ENCODE measurements around the gene FOXD4L4. TPM values are rescaled to one million over a fixed set of nuclear protein-coding genes. Genes with fewer than 3 reads are reported as not detected.

The FOXD4L4 gene
- not detected in 2 replicates for total RNA-seq

DNA sequence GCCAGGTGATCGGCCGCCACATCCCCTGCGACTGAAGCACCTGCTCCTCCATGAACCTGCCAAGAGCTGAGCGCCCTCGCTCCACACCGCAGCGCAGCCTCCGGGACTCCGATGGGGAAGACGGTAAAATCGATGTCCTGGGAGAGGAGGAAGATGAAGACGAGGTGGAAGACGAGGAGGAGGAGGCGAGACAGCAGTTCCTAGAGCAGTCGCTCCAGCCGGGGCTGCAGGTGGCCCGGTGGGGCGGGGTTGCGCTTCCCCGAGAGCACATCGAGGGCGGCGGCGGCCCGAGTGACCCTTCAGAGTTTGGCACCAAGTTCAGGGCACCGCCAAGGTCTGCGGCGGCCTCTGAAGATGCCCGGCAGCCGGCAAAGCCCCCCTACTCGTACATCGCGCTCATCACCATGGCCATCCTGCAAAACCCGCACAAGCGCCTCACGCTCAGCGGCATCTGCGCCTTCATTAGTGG, at the start of gene FOXD4L4:
Gene FOXD4L4 (plus strand): TSS at position 51 of the 469 bp plus-strand sequence. CDS start 0 bp downstream, at position 51.

Other genes starting within 250 kb of the FOXD4L4 start
- 16.1 and 24.2 TPM in 2 replicates for gene ZNG1E, start 61.2 kb upstream of the FOXD4L4 start, total RNA-seq